Left lung (tissue), 10 donors: ENCODE measurements around the gene GRIK1. TPM values are rescaled to one million over a fixed set of nuclear protein-coding genes. Genes with fewer than 3 reads are reported as not detected.

ENCODE experiments used
- ATAC-seq: fragments of 200-7000 bp; cut with Tn5 transposase; one replicate; pipeline ENCODE4 v1.9.1; 2020; ENCODE audit warnings: moderate library complexity
- DNase-seq, 4 donors: peaks; one replicate each; pipeline ENCODE4 v3.0.0-alpha.2; 2013 to 2020
- H3K27ac ChIP-seq, 2 donors: fragments of 200-600 bp; sonication (generic) in 1 of 2; one replicate each; pipeline versions ENCODE4 v1.5.0 to v1.8.0; 2020 to 2021
- H3K27me3 ChIP-seq, 2 donors: fragments of 200-600 bp; sonication (generic) in 1 of 2; one replicate each; pipeline versions ENCODE4 v1.5.0 to v1.8.0; 2020 to 2021
- H3K36me3 ChIP-seq, 2 donors: fragments of 200-600 bp; sonication (generic) in 1 of 2; one replicate each; pipeline versions ENCODE4 v1.5.0 to v1.8.0; 2020 to 2021
- H3K4me1 ChIP-seq, 2 donors: fragments of 200-600 bp; one replicate each; pipeline ENCODE4 v1.8.0; 2021
- H3K4me3 ChIP-seq, 2 donors: fragments of 200-600 bp; sonication (generic) in 1 of 2; one replicate each; pipeline versions ENCODE4 v1.5.0 to v1.8.0; 2020 to 2021; ENCODE audit warnings: mild to moderate bottlenecking in 1 of 2
- H3K9me3 ChIP-seq, 2 donors: fragments of 200-600 bp; sonication (generic) in 1 of 2; one replicate each; pipeline versions ENCODE4 v1.5.0 to v1.8.0; 2020 to 2021
- intact Hi-C, 2 donors: fragments of 100-400 bp; cut with DNase I; formaldehyde crosslinking; loops; one replicate each; pipeline versions ENCODE4 v1.11.2 to v1.14.2; 2022
- polyA plus RNA-seq, 6 donors: library from polyadenylated mRNA; unstranded; fragments of 120-200 nt; gene quantifications; one replicate each; pipeline ENCODE4 v1.2.1, GENCODE V29; 2013; ENCODE audit not compliant: insufficient read length in 6 of 6
- total RNA-seq, 2 donors: library from RNA; stranded (reverse); fragmentation: NEBNext Ultra II Directional; extraction: Animal tissue kit (Norgen Biotek cat#: 25700); gene quantifications; one replicate each; pipeline ENCODE4 v1.2.1, GENCODE V29; 2021
- TF ChIP-seq, protein P1 (sequence below), 2 donors: fragments of 200-600 bp; sonication (generic) in 1 of 2; IDR thresholded peaks; one replicate each; pipeline versions ENCODE4 v1.5.0 to v1.8.0; 2021; ENCODE audit warnings: antibody characterized with exemption in 2 of 2
- donor health status: DM: no; HTN: yes; CAD: no.
- donor health status: DM: no; HTN: no; CAD: no.

Gene GRIK1
- total and polyA plus RNA-seq, 8 donors = 0.38 to 1.5 (median 0.62) TPM; not detected in 2

DNA sequence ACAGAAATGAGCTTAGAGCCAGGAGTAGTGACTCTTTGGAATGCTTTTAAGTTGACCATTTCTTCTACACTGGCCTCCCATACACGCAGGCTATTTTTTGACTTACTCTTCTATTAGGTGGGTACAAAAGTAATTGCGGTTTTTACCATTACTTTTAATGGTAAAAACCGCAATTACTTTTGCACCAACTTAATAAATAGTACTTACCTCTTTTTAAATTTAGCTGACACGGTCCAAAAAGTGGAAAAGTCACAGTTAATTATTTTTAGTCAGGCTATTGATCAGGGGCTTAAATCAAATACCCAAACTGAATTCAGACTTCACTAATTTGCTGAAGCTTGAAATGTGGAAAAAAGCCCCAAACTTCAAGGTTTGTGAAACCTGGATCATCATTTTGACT is 138.7 kb downstream of the GRIK1 start:
- no peak for ATAC-seq
- intact Hi-C loops = no loop called here
- Histone ChIP-seq H3K27ac (no peak overlapping the region), H3K9me3 (no peaks in the 10 kb centered on the region), H3K4me3 (no peak overlapping the region), H3K27me3 (no peaks in the 10 kb centered on the region), H3K36me3 (no peaks in the 10 kb centered on the region), H3K4me1 (no peaks in the 10 kb centered on the region)
- TF ChIP-seq, protein P1, sequence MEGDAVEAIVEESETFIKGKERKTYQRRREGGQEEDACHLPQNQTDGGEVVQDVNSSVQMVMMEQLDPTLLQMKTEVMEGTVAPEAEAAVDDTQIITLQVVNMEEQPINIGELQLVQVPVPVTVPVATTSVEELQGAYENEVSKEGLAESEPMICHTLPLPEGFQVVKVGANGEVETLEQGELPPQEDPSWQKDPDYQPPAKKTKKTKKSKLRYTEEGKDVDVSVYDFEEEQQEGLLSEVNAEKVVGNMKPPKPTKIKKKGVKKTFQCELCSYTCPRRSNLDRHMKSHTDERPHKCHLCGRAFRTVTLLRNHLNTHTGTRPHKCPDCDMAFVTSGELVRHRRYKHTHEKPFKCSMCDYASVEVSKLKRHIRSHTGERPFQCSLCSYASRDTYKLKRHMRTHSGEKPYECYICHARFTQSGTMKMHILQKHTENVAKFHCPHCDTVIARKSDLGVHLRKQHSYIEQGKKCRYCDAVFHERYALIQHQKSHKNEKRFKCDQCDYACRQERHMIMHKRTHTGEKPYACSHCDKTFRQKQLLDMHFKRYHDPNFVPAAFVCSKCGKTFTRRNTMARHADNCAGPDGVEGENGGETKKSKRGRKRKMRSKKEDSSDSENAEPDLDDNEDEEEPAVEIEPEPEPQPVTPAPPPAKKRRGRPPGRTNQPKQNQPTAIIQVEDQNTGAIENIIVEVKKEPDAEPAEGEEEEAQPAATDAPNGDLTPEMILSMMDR (IDR thresholded peaks at IDR 0.05) = no peak
- DNase-seq = no peak

DNA sequence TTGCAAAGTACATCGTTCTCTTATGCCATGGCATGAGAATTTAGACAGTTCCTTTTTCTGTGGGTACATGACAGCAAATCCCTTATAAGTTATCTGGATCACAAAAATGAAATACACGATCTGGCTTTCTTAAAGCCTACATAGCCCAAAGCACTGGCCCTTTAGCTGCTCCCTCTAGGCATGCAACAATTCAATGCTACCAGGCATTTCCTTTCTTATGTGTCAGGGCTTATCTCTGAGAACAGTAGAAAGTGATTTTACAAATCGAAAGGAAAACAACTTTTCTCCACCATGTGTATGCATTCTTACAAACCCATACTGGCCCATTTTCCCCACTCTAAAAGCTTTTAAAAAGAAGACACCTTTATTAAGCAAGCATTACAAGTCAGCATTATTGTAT is 139.7 kb downstream of the GRIK1 start:
- no peaks in the 10 kb centered on the region for H3K27me3 ChIP-seq
- no peaks in the 10 kb centered on the region for H3K4me1 ChIP-seq
- TF ChIP-seq, protein P1 (IDR thresholded peaks at IDR 0.05) = no peak
- intact Hi-C loops = no loop called here
- H3K4me3 ChIP-seq = no peak overlapping the region
- no peak overlapping the region for H3K27ac ChIP-seq
- no peaks in the 10 kb centered on the region for H3K9me3 ChIP-seq
- no peaks in the 10 kb centered on the region for H3K36me3 ChIP-seq
- no peak for DNase-seq
- no peak for ATAC-seq

DNA sequence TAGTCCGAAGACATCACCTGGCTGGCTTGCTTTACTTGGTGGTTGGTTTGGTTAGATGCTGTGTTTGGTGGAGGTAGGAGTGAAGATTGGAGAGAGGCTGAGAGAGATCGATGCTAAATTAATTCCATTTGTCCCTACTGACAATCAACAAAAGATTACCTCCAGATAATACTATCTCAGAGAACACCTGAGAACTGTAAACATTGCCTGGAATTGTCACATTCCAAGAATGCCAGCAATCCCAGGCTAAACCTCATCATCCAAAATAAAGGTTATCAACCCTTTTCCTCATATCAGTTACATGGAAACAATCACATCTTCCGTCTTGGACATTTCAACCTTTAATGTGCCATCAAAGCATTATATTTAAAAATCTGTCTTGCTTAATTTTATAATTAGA is 141.0 kb downstream of the GRIK1 start:
- ATAC-seq (no peak), DNase-seq (no peak)
- Histone ChIP-seq H3K4me3 (no peak overlapping the region), H3K9me3 (no peaks in the 10 kb centered on the region), H3K4me1 (no peaks in the 10 kb centered on the region), H3K27me3 (no peaks in the 10 kb centered on the region), H3K36me3 (no peaks in the 10 kb centered on the region), H3K27ac (no peak overlapping the region)
- intact Hi-C loops = no loop called here
- TF ChIP-seq, protein P1 (IDR thresholded peaks at IDR 0.05) = no peak

DNA sequence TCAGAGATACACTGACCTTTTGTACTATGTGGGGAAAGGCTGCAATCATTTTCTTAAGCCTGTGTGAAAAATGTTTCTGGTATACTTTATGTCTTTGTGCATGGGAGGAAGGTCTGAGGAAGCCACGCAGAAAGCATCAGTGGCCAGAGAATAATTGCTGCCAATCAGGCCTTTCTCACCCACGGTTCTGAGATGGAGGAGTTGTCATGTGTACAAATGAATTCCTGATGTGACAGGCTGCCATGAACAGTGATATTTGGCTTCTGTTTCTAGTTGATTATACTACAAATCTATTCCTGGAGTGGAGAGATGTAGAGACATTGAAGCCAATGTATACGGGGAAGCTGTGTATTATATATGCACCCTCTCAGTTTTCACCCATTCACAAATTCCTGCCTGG is 142.6 kb downstream of the GRIK1 start:
- no peaks in the 10 kb centered on the region for H3K27me3 ChIP-seq
- DNase-seq (no peak), ATAC-seq (no peak)
- TF ChIP-seq, protein P1 (IDR thresholded peaks at IDR 0.05) = no peak
- intact Hi-C loops = no loop called here
- no peaks in the 10 kb centered on the region for H3K4me1 ChIP-seq
- H3K4me3 ChIP-seq = no peak overlapping the region
- no peaks in the 10 kb centered on the region for H3K36me3 ChIP-seq
- no peaks in the 10 kb centered on the region for H3K9me3 ChIP-seq
- H3K27ac ChIP-seq = no peak overlapping the region

DNA sequence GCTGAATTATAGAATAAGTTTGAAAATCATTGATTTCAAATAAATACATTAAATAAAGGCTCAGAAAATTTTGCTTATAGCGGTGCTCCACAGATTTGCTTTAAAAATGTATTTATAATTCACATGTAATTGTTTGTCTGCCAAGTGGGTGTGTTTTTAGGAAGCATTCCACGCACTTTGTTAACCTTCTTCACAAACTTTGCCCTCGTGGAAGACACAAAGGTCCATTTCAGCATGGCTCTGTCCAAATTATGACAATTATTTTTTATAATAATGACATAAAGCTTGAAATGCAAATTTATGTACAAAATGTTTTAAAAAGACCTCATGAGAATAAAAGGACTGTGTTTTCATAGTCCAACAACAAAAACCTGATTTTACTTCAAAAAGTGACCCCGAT is 146.1 kb downstream of the GRIK1 start:
- ATAC-seq = no peak
- no peak overlapping the region for H3K4me3 ChIP-seq
- H3K4me1 ChIP-seq = no peaks in the 10 kb centered on the region
- no peak overlapping the region for H3K27ac ChIP-seq
- no peaks in the 10 kb centered on the region for H3K36me3 ChIP-seq
- H3K27me3 ChIP-seq = no peaks in the 10 kb centered on the region
- TF ChIP-seq, protein P1 (IDR thresholded peaks at IDR 0.05) = no peak
- intact Hi-C loops = no loop called here
- no peaks in the 10 kb centered on the region for H3K9me3 ChIP-seq
- DNase-seq = no peak
